Fibroblast of peridontal ligament (primary cell): ENCODE measurements around the gene ANKRD31.
"Not testable (repeated sequence)": the region's sequence is repeated elsewhere in the genome, so short reads cannot be mapped to it uniquely, and the experiment has no call there.

Experiments
- DNase-seq: peaks from one replicate; pipeline ENCODE4 v3.0.0-alpha.2; 2010; ENCODE audit errors: extremely low read depth

Gene ANKRD31

GRCh38 chr5:75142566-75143136 lies 94.0 kb downstream of the ANKRD31 start:
- no peak for DNase-seq

GRCh38 chr5:75140277-75140676 lies 96.4 kb downstream of the ANKRD31 start:
- no peak for DNase-seq

- no peak for DNase-seq
Measured at GRCh38 chr5:75138689-75139088, 98.0 kb downstream of the ANKRD31 start.

- DNase-seq: no peak
Measured at GRCh38 chr5:75130818-75131349, 105.8 kb downstream of the ANKRD31 start.

DNA sequence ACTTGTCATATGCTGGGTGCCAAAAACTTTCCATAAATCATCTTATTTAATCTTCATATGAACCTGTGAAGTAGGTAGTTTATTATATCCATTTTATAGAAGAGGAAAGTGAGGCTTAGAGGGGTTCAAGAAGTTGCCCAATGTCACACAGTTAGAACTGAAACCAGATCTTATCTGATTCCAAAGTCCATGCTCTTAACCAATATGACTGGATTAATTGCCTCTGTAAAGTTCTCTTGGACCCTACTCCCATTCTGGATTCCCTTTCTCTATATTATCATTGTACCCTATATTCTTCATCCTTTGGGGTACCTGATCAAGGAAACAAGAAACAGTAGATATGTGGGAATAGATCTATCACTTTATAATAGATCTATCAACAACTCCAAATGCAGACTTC lies 119.8 kb downstream of the ANKRD31 start:
- DNase-seq: no peak

GRCh38 chr5:75114311-75114710 lies 122.4 kb downstream of the ANKRD31 start:
- DNase-seq: not testable (repeated sequence)

GRCh38 chr5:75113354-75114113 lies 123.1 kb downstream of the ANKRD31 start:
- no peak for DNase-seq

- no peak for DNase-seq
Measured at GRCh38 chr5:75108931-75109596, 127.6 kb downstream of the ANKRD31 start.

DNA sequence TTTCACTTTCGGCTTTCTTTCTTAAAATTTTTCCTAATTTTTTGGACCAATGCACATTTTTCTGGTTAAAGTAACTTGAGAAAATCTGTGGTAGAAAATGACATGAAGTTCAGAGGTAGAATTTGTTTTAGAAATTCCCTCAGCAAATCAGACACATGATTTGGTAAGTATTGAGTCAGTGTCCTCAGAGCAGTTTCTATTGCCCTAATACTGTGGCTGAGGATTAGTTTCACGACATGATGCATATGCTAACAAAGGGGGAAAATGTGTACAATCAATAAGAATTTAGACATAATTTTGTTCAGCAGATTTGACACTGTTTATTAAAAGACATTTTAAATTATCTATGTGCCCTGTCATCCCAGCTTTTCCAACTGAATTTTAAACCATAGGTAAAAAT lies 128.2 kb downstream of the ANKRD31 start:
- no peak for DNase-seq

- not testable (repeated sequence) for DNase-seq
Measured at GRCh38 chr5:75095956-75096355, 140.7 kb downstream of the ANKRD31 start.

DNA sequence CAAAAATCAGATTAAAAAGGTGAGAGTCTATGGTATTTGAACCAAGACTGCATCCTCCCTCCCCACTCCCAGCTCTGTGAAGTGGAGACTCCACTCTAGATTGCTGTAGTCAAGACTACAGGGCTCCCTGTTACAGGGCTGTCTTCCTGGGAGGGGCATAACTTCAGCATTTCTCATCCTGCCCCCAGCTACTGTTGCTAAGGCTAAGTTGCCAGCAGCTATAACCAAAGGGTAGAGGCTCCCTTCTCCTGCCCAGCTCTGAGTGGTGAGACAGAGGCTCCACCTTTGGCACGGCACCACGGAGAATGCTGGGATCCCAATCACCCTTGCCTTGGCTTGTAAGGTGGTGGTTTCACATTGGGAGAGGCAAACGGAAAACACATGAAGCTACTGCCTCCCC lies 145.1 kb downstream of the ANKRD31 start:
- no peak for DNase-seq

DNA sequence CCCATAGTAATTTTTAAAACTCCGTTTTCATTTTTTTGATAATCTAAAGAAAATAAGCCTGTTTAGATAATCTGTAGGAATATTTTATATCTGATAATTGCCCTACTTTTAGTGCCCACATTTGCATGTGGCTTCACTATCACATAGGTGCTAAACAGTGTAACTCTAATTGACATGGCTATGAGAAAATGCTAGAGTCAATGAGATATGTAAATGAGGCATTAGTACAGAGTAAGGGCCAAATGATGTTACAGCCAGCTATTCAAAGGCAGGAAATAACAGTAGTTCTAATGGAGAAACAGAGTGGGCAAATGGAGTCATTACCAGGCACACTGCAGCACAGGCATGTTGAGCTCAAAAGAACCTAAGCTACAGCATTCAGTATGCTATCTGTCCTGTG lies 147.0 kb downstream of the ANKRD31 start:
- DNase-seq: no peak

- no peak for DNase-seq
Measured at GRCh38 chr5:75089137-75089536, 147.5 kb downstream of the ANKRD31 start.

- no peak for DNase-seq
Measured at GRCh38 chr5:75088648-75089047, 148.0 kb downstream of the ANKRD31 start.

GRCh38 chr5:75081510-75081909 lies 155.2 kb downstream of the ANKRD31 start:
- DNase-seq: no peak

DNA sequence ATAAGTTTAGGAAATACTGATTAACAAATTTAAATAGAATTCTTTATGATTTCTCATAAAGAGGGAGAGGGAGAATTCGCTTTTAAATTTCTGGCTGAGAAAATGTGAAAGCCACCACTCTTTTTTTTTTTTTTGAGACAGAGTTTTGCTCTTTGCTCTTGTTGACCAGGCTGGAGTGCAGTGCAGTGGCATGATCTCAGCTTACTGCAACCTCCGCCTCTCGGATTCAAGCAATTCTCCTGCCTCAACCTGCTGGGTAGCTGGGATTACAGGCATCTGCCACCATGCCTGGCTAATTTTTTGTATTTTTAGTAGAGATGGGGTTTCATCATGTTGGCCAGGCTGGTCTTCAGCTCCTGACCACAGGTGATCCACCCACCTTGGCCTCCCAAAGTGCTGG lies 157.3 kb downstream of the ANKRD31 start:
- DNase-seq: not testable (repeated sequence)

GRCh38 chr5:75078027-75078426 lies 158.7 kb downstream of the ANKRD31 start:
- no peak for DNase-seq

- DNase-seq: no peak
Measured at GRCh38 chr5:75072061-75072460, 164.6 kb downstream of the ANKRD31 start.

GRCh38 chr5:75071100-75071499 lies 165.6 kb downstream of the ANKRD31 start:
- no peak for DNase-seq

DNA sequence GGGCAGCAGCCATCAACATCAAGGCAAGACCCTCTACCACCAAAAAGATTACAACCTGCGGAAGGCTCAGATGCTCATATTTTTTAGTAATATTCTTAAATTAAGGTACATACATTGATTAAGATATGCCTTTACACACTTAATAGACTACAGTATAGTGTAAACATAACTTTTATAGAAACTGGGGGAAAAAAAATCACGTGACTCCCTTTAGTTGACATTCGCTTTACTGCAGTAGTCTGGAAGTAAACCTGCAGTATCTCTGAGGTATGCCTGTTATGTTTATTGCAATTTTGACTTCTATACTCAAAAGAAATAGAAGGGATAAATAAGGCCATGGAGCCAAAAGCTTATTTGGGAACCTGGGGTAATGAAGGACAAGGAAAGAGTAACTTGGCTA lies 169.2 kb downstream of the ANKRD31 start:
- no peak for DNase-seq

DNA sequence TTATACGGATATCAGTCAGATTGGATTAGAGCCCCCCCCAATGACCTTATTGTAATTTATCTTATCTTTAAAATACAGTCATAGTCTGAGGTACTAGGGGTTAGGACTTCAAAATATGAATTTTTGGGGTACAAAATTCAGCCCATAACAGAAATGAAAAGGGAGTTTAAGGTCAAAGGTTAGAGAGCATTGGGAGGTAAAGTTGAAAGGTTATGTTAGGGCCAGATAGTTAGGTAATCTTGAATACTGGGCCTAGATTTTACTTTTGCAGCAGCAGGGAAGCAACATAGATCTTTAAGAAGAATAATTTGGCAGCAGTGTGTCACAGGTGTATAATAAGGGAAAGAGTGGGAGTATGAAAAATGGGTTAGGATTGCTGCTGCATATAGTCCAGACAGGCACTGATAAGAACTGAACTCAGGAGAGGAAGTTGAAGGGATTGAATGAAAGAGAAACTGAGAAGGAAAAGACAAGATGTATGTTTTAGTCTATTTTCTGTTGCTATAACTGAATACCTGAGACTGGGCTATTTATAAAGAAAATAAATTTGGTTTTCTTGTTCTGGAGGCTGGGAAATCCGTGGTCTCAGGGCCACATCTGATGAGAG lies 173.7 kb downstream of the ANKRD31 start:
- DNase-seq: no peak

DNA sequence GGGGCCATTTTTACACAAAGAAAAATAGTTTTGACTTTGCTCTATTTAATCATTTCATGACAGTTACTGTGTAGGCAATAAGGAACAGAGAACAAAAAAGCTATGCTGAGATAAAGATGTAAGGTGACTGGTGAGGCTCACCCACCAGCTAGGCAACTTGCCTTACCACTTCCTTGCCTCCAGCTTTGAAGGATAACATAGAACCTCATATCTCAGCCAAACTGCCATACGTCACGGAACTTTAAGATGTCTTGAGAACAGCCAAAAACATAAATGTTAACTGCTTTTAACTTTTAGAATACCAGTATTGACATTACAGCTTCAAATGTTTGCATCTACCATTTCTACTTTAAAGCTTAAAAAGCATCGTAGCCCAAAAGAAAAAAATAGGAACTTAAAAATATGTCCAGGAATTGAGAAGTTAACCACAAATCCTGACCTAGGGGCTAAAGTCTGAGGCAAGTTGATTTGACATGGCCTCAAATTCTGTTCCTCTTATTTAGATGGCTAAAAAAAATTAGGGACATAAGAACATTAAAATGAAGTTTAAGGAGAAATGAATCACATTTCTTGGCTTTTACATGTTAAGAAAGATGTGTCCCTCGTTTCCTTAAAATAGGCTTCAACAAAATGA lies 176.6 kb downstream of the ANKRD31 start:
- no peak for DNase-seq
